ENCODE measurements around the gene ALDH18A1. TPM values are rescaled to one million over a fixed set of nuclear protein-coding genes. Genes with fewer than 3 reads are reported as not detected.

The ALDH18A1 gene
- total RNA-seq, 1 experiment from 2014 or later = 114 TPM

GRCh38 chr10:95573964-95574604 is 82.4 kb downstream of the ALDH18A1 start:
- no peaks in the 10 kb centered on the region for H3K9me3 Mint-ChIP-seq
- H3K27me3 Mint-ChIP-seq (ENCODE audit: low read depth) = peaks cover 2% of the 10 kb centered on the region
- no peak overlapping the region for H3K14ac ChIP-seq (ENCODE audit: insufficient read depth, low read length)
- H4K8ac ChIP-seq (replicated peaks; ENCODE audit: insufficient read length, low read depth, low read length) = no peak overlapping the region
- H2BK12ac ChIP-seq (ENCODE audit: insufficient read length, low read depth, low read length) = no peak overlapping the region
- H3K79me1 ChIP-seq (ENCODE audit: insufficient read depth, low read depth, low read length, poor library complexity, severe bottlenecking) = no peaks in the 10 kb centered on the region
- no peaks in the 10 kb centered on the region for H3K23me2 ChIP-seq (ENCODE audit: insufficient read length, low read depth, low read length, poor library complexity, severe bottlenecking)
- H3K4me1 Mint-ChIP-seq = peaks cover 0 to 3% of the 10 kb centered on the region in 2 experiments; a peak in 1 of 4 replicates
- H2BK15ac ChIP-seq (ENCODE audit: low read depth, low read length) = no peak overlapping the region
- H3K27me3 ChIP-seq (ENCODE audit: insufficient read depth, low read length) = no peaks in the 10 kb centered on the region
- no peak overlapping the region for H3K23ac ChIP-seq (ENCODE audit: insufficient read length, low read depth, low read length)
- H3K27ac Mint-ChIP-seq = no peak overlapping the region; a peak in 1 of 7 replicates
- H3K79me2 ChIP-seq (ENCODE audit: insufficient read depth, low read length) = no peaks in the 10 kb centered on the region
- no peak overlapping the region for H3K9ac ChIP-seq (ENCODE audit: extremely low read depth, insufficient read length, low read length)
- no peak overlapping the region for H2BK20ac ChIP-seq (ENCODE audit: low read depth, low read length, poor library complexity, severe bottlenecking)
- WGBS (ENCODE audit: extremely low coverage, insufficient read length, low lambda C conversion rate) = no CpG with 5 or more reads among the region's 6 CpGs
- no peaks in the 10 kb centered on the region for H4K20me1 ChIP-seq (ENCODE audit: control insufficient read depth, insufficient read depth, insufficient read length)
- no peaks in the 10 kb centered on the region for H3K9me3 ChIP-seq (ENCODE audit: control insufficient read depth, low read depth, low read length)
- H2BK120ac ChIP-seq (ENCODE audit: low read depth, low read length, poor library complexity, severe bottlenecking) = no peak overlapping the region
- no peak overlapping the region for H3K18ac ChIP-seq (ENCODE audit: insufficient read length, low read depth, low read length)
- no peak overlapping the region for H4K5ac ChIP-seq (ENCODE audit: insufficient read length, low read depth, low read length)
- TF ChIP-seq CTCF (conservative IDR thresholded peaks at IDR 0.05) = no peak
- no peak overlapping the region for H4K91ac ChIP-seq (ENCODE audit: insufficient read length, low read depth, low read length)
- no peak overlapping the region for H2BK5ac ChIP-seq (ENCODE audit: insufficient read length, low read length)
- no peak for DNase-seq
- no peak overlapping the region for H3K27ac ChIP-seq (ENCODE audit: insufficient read length, low read depth, low read length)
- no peak overlapping the region for H2AFZ ChIP-seq (ENCODE audit: low read length)
- no peak overlapping the region for H3K4me3 Mint-ChIP-seq
- H3K4me2 ChIP-seq (ENCODE audit: insufficient read depth, insufficient read length, low read length) = no peak overlapping the region
- H3K4ac ChIP-seq (ENCODE audit: low read depth, low read length) = no peak overlapping the region
- H2AK5ac ChIP-seq (ENCODE audit: insufficient read length, low read length) = no peak overlapping the region
- H3T11ph ChIP-seq (ENCODE audit: low read length) = no peak overlapping the region
- no peaks in the 10 kb centered on the region for H3K36me3 Mint-ChIP-seq (ENCODE audit: insufficient read depth in 1 of 3, low read depth in 3 of 3)
- H3K4me1 ChIP-seq (ENCODE audit: insufficient read depth, low read length) = no peaks in the 10 kb centered on the region
- no peak overlapping the region for H3K56ac ChIP-seq (ENCODE audit: insufficient read length, low read depth, low read length)

Measured in H9 (cell line).